OCI-LY1 (cell line): Measurements from ENCODE around the gene ST8SIA6.

Experiments
- CTCF ChIP-seq: fragments of 200-600 bp; sonication (generic), shearing (Covaris generic); IDR thresholded peaks from 2 replicates; pipeline ENCODE4 v1.5.1; 2017; ENCODE audit warnings: mild to moderate bottlenecking, antibody characterized with exemption, low read length, moderate library complexity, mixed read lengths
- EZH2 ChIP-seq: fragments of 200-600 bp; sonication (generic), shearing (Covaris generic); IDR thresholded peaks from 2 replicates; pipeline ENCODE4 v1.8.0; 2017; ENCODE audit warnings: borderline replicate concordance, mixed run types, mild to moderate bottlenecking, antibody characterized with exemption, low read length, moderate library complexity, mixed read lengths

GRCh38 chr10:17427666-17428350 lies 26.6 kb downstream of the ST8SIA6 start:
- TF ChIP-seq CTCF (no peak), EZH2 (no peak)
